GM12874 (cell line): ENCODE measurements around the gene NPAS3.

ENCODE experiments used
- TF ChIP-seq, protein P1 (sequence below): IDR thresholded peaks from 2 replicates; pipeline ENCODE4 v1.5.1; 2011; ENCODE audit warnings: low read depth, mild to moderate bottlenecking, control low read depth, low read length, moderate library complexity; ENCODE audit not compliant: insufficient read depth

The NPAS3 gene

DNA sequence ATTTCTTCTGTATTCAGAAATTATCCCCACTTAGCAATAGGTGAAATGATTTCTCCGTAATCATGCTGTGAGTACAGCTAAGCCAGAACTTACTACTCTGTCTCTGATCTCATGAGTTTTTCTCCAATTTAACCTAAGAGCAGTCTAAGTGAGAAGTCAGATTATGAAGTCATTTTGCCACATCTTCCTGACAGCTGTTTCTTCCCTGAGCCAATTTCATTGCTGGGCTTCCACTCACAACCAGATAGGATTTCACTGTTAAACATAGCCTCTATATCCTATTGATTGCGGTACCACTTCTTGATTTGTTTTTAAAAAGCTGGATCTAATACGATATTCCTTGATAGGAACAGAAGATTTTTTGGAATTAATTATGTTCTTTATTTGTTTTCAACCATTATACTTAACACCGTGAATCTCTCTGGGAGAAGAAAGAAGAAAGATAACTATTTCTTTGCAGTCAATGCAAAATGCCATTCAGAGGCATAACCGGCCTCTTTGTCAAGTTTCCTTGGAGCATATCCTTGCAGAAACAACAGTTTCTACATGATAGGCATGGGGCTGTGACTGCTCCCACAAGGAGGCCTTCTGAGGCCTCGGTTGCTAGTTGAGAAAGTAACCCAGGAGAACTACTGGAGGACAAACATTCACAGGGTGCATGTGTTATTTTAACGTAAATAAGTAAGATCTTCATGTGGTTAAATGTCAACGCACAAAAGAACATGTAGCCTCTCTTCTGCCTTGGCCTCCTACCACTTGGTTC is 212.2 kb downstream of the NPAS3 start:
- TF ChIP-seq, protein P1, sequence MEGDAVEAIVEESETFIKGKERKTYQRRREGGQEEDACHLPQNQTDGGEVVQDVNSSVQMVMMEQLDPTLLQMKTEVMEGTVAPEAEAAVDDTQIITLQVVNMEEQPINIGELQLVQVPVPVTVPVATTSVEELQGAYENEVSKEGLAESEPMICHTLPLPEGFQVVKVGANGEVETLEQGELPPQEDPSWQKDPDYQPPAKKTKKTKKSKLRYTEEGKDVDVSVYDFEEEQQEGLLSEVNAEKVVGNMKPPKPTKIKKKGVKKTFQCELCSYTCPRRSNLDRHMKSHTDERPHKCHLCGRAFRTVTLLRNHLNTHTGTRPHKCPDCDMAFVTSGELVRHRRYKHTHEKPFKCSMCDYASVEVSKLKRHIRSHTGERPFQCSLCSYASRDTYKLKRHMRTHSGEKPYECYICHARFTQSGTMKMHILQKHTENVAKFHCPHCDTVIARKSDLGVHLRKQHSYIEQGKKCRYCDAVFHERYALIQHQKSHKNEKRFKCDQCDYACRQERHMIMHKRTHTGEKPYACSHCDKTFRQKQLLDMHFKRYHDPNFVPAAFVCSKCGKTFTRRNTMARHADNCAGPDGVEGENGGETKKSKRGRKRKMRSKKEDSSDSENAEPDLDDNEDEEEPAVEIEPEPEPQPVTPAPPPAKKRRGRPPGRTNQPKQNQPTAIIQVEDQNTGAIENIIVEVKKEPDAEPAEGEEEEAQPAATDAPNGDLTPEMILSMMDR: no peak

DNA sequence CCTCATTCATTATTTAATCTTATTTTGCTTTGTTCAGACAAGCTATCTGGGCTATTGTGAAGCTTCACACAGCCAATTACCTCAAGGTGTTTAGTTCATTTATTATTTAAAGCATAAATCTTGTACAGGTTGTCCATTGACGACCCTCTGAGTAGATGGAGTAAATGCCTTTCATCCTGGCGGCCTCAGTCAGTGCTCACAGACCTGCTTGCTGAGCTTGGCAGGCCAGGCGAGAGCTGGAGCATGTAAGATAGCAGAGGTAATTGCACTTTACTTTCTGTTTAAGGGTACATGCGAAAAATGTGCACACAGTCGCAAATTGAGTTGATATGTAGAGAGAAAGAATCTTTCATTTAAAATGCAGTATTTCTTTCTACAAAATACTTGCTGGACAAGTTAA is 224.4 kb downstream of the NPAS3 start:
- TF ChIP-seq, protein P1: no peak

DNA sequence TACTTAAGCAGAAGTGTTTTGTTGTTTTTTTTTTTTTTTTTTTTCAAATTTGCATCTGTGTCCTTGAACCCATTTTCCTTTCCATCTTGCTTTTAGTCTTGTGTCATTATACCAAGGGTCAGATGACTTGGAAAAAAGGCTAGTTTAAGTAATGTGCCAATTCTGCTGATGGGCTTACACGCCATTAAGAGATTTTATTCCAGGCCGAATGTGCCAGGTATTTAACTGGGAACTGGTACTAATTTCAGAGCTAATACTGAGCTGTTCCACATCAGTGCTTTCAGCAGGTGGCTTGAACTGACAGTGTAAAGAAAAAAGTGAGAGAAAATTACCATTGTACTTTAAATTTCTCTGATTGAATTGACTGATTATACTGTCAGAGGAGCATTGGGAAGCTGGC is 224.9 kb downstream of the NPAS3 start:
- TF ChIP-seq, protein P1: no peak

DNA sequence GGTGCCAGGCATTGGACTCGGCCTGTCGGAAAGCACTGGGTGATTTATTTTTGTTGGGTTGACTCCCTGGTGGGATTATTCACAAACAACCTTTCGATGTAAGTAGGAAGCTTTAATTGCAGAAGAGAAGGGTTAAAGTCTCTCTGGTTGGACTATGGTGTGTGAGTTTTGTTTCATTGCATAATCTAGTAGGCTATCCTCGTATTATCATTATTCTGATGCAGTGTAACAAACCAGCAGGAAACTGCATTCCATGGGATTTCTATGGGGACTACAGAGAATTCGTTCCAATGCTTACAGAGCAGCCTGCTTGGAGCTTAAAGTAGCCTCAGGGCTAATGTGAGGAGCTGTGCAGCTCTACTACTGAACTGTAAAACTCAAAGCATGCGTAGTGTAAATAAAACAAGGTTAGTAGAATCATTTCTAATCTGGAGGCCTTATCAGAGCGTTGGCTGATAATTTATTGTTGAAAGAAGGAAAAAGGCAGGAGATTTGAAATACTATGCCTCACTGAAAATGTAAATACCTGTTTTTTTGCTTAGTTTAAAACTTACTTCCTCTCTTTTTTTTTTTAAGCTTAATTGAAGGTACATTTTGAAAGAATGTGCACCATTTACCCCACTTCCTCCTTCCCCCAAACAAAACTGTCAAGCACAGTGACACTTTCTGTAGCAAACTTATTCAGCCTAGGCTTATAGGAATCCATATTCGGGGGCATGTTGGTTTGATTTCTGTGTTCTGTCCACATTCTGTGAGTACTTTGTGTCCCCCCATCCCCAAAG is 226.7 kb downstream of the NPAS3 start:
- TF ChIP-seq, protein P1: no peak

DNA sequence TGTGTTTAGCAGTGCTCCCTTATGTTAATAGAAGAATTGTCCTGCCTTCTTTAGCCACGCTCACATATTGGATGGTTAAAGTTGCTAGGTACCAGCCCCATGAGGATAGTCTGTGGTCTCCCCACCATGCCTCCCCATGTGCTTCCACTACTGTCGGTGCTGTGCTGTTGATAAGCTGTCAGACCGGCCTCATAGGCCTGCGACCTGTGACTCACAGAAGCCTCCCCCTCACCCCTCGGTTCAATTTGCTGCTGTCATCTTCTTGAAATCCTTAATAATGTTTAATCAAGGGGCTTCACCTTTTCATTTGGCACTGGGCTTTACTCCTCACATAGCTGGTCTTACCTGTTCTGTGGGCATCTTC is 227.2 kb downstream of the NPAS3 start:
- TF ChIP-seq, protein P1: no peak

DNA sequence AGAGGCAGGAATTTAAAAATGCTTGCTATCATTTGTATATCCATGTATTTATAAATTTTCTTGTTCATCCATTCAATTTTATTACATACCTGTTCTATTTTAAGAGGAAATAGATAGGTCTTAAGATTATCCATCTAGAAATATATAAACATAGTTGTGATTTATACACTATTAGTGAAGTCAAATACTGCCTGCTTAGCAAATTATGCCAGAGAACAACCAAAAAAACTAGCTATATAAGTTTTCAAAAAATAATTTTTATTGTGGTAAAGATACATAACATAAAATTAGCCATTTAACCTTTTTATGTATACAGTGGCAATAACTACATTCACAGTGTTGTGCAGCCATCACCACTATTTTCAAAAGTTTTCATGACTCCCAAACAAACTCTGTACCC is 237.3 kb downstream of the NPAS3 start:
- TF ChIP-seq, protein P1: no peak

DNA sequence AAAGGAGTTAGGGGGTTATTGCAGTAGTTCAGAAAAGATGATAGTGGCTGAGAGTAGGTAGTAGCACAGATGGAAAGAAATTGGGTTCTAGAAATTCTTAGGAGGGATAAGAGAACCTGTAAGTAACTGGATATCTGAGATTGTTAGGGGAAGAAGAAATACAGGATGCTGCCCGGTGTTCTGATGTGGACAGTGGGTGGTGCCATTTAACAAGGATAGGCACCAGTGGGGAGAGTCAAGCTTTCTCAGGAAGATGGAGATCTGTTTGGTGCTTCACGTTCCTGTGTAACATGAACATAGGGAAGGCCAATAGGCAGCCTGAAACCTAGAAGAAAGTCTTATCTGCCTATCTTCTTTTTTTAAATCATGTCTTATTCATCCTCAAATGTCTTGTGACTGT is 245.9 kb downstream of the NPAS3 start:
- TF ChIP-seq, protein P1: no peak
